ENCODE results near the gene NDC80. TPM values are rescaled to one million over a fixed set of nuclear protein-coding genes. Genes with fewer than 3 reads are reported as not detected.
"Not testable (repeated sequence)": the region's sequence is repeated elsewhere in the genome, so short reads cannot be mapped to it uniquely, and the experiment has no call there.

Gene NDC80
- polyA plus RNA-seq, 3 donors = 23.3 to 35.2 (median 28.4) TPM

DNA sequence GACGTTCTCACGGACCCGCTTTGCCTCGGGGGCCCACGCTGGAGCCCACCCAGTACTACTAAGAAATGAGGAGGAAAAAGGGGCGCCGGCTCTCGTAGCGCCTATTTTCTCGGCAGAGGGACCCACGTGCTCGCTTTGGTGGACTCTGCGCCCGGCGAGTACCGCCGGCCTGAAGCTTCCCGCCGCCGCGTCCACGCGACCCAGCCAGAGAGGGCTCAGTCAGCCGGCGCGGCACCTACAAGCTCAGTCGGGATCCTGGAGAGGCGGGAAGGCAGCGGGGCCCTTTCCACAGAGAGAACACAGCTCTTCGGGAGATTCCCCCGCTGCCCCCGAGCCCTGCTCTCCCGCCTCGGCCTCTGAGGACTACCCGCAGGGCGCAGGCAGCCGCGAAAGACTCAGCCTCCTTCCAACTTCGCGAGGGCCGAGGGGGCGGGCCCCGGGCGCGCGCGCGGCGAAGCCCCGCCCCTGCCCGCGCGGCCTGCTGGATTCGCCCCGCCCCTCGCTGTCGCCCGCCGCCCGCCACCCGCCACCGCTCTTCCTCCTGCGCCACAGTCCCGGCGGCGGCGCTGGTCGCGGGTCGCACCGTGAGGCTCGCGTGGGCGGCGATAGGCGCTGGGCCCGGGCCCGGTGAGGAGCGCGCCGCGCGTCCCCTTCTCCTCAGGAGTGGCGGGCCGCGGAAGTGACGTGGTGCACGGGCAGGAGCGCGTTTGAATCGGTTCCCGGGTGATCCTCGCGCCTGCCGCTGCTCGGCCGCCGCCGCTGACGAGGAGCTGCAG lies 84.0 kb downstream of the NDC80 start, which contains the start of gene SMCHD1:
SMCHD1 (plus strand) TSS at position 549 of the 776 bp plus-strand sequence. CDS start 350 bp downstream, outside the sequence.
- peak in 9 of 11 donors; percentile 49 to 80 (median 75) for DNase-seq (ENCODE audit: extremely low read depth in 1 of 11, low read depth in 9 of 11, low spot score in 4 of 11)

- DNase-seq (ENCODE audit: extremely low read depth in 1 of 11, low read depth in 9 of 11, low spot score in 4 of 11) = peak in 2 of 11 donors; percentile 20 to 44
These were observed 84.5 kb downstream of the NDC80 start for GRCh38 chr18:2655954-2656236.

DNA sequence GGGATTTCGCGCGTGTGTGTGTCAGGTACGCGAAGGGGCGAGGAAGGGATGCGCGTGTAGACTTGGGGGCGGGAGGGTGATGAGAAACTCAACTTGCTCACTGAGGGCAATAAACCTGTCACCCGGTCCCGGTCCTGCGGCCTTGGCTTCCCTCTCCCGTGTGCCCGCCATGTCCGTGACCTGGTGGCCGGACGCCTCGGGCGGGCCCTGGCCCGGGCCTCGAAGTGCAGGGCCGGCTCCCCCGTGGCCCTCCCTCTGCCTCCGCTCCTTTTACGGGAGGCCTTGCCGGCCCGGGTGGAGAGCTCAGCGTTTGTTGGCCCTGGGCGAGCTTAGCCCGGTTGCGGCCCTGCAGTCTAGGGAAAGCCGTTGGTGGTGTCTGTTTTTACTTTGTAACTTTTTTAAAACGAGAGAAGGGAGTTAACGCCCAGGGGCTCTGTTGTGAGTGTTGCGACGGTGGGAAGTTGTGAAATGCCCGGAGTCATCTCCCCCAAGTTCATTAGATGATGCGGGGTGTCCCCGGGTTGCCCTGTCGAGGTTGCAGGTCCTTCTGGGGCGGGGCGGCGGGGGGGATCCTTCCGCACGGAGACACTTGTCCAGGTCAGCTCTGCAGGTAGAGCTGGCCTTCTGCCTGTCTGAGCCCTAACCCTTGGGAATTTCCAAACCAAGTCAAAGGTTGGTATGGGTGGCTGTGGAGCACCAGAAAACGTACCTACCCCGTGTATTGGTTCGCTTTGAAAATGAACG lies 85.1 kb downstream of the NDC80 start:
- DNase-seq (ENCODE audit: extremely low read depth in 1 of 11, low read depth in 9 of 11, low spot score in 4 of 11) = peak in 6 of 11 donors; percentile 22 to 54 (median 37)

- peak in 3 of 11 donors; percentile 5 to 17 (median 15) for DNase-seq (ENCODE audit: extremely low read depth in 1 of 11, low read depth in 9 of 11, low spot score in 4 of 11)
These were observed 85.7 kb downstream of the NDC80 start for GRCh38 chr18:2656981-2657512.

DNA sequence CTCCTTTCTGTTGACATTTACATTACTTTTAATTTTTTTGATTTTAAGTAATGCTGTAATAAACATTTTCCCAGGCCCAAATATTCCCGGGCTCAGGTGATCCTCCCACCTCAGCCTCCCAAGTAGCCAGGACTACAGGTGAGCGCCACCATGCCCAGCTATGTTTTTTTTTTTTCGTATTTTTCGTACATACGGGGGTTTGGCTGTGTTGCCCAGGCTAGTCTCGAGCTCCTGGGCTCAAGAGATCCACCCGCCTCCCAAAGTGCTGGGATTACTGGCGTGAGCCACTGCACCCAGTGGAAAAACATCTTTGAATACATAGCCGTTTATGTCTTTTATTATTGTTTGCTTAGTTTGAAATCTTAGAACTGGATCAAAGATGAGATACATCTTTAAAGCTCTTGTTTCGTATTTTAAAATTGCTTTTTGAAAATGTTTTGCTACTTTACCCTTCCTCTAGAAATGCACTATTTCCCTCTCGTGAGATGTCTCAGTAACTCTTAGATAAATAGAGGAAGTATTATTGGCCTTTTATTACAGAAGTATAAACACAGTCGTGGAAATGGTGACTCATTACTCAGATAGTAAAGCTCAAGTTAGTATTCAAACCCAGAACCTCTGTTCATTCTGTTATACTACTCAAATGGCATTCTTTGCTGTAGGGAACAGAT lies 86.6 kb downstream of the NDC80 start:
- DNase-seq (ENCODE audit: extremely low read depth in 1 of 11, low read depth in 9 of 11, low spot score in 4 of 11) = no peak

GRCh38 chr18:2660849-2661248 lies 89.5 kb downstream of the NDC80 start:
- not testable (repeated sequence) for DNase-seq (ENCODE audit: extremely low read depth in 1 of 11, low read depth in 9 of 11, low spot score in 4 of 11)

- DNase-seq (ENCODE audit: extremely low read depth in 1 of 11, low read depth in 9 of 11, low spot score in 4 of 11) = not testable (repeated sequence)
These were observed 90.9 kb downstream of the NDC80 start for GRCh38 chr18:2662288-2662687.

DNA sequence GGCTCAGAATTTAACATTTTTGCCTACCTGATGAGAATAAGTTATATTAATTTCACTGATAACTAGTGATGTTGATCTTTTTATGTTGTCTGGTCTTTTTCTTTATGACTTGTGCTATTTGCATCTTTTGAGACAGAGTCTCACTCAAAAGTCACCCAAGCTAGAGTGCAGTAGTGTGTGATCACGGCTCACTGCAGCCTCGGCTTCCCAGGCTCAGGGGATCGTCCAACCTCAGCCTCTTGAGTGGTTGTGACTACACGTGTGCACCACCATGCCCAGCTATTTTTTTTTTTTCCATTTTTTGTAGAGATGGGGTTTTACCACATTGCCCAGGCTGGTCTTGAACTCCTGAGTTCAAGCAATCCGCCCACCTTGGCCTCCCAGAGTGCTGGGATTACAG lies 91.6 kb downstream of the NDC80 start:
- DNase-seq (ENCODE audit: extremely low read depth in 1 of 11, low read depth in 9 of 11, low spot score in 4 of 11) = no peak

Other genes with a start within 250 kb of the NDC80 start
- 10 to 100 TPM; 18.2 to 22.5 (median 18.3) TPM for gene METTL4, start 52 bp upstream of the NDC80 start, polyA plus RNA-seq (ENCODE audit: insufficient read length in 3 of 3)
- 10 to 100 TPM; 62.5 to 77.0 (median 75.9) TPM for gene SMCHD1, start 84.2 kb downstream of the NDC80 start, polyA plus RNA-seq (ENCODE audit: insufficient read length in 3 of 3)

Data from renal cortex interstitium (tissue), 11 donors.